HG03095 (cell line): ENCODE data around the gene PARD3.
"Not testable (repeated sequence)": the region's sequence is repeated elsewhere in the genome, so short reads cannot be mapped to it uniquely, and the experiment has no call there.

Experiments used
- ATAC-seq: cut with Tn5 transposase; IDR thresholded peaks from one replicate; pipeline ENCODE4 v1.9.1; 2021; ENCODE audit warnings: moderate library complexity; ENCODE audit not compliant: unreplicated experiment

PARD3 gene

DNA sequence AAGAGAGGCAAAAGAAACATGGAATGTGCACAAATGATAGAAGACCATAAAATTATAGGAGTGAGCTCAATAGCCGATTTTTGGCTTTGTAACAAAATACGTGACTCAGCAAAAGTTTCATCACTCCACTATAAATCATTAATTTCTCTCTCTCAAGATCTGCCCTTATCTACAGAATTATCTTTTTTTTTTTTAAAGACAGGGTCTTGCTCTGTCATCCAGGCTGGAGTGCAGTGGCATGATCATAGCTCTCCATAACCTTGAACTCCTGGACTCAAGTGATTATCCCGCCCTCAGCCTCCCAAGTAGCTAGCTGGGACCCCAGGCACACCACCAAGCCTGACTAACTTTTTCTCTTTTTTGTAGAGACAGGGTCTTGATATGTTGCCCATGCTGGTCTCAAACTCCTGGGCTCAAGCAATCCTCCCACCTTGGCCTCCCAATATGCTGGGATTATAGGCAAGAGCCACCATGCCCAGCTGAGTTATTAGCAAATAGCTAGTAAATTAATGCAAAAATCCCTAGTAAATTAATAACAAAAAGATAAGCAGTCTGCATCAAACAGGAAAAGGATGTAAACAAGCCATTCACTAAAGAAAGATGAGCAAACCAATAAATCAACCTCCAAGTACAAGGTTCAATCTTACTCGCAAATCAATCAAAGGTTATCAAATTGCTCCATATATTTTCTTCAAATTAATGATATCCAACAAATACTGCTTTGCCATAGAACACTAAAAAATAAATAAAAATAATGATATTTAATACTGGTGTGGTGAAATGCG, 450.7 kb downstream of the PARD3 start:
- no peak for ATAC-seq

DNA sequence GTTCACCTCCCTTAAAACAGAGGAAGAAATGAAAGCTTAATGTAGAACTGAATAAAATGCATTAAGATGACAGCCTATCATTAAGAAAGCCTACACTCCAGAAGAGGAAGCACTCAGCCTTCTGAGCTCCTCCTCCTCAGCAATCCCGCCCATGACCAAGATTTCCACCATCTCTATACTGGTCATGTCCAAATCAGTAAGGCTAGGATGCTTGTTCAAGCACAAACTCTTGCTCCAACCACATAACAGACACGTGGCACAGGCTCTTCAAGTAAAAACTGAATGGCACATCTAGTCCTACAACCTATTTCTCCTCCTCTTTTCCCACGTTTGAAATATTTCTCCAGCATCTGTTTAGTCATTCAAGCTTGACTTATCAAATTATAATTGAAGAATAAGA, 454.1 kb downstream of the PARD3 start:
- ATAC-seq, result no peak

DNA sequence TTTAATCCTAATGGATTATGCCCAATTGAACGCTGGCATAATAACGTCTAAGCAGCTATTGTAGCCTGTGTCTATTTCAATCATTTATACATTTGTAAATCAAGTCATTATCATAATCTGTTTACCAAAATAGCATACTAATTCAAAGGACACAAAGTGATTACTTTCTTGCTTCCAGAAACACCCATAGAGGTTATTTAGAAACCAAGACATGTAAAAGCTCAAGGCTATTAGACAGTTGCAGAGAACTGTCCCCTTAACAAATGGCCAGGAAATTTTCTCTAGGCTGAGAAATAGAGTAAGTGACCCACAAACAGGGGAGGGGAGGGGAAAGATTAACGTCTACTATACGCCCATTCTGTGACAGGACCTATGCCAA, 455.7 kb downstream of the PARD3 start:
- ATAC-seq, result no peak

DNA sequence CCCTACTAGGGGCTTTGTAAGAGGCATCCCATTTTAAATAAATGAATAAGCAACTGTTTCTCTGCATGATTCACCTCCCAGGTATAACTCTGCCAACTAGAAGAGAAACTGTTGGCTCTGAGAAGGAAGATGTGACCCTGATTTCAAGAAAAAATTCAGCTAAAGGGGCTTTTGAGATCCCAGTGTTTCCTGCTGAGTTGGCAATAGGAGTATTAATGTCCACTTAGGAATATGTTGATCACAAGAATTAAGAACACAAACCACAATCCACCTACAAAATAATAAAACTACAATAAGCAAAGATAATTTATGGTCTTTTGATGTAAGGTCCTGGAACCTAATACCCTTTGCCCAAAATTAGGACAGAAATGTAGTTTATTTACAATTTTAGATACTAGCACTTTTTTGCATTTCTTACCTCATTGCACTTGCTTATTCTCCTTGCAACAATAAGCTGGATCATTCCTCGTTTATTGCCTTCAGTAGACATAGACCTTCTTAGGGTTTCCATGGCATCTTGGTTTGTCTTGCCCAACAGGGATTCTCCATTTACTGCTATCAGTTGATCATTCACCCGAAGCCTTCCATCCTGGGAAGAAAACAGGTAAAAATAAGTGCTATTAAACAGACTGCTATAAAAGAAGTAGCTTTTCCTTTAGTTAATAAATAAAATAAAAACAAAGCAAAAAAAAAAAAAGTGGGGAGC, 456.2 kb downstream of the PARD3 start:
- ATAC-seq, result no peak

DNA sequence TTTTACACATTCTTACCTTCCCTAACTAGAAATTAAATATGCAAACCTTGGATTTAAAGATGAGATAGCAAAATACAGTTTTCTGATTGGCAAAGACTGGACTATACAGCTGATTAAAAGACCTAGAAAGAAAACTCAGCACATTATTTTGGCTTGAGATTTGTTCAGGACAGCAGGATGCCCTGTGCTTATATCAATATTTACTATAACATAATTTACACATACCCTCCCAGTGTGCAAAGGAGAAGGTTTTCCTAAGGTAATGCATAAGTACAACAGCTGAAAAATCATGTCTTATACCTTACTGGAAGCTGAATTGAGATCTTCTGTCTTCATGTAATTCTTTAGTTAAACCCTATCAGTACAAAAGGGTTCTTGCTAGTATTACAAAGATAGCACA, 458.6 kb downstream of the PARD3 start:
- no peak for ATAC-seq

DNA sequence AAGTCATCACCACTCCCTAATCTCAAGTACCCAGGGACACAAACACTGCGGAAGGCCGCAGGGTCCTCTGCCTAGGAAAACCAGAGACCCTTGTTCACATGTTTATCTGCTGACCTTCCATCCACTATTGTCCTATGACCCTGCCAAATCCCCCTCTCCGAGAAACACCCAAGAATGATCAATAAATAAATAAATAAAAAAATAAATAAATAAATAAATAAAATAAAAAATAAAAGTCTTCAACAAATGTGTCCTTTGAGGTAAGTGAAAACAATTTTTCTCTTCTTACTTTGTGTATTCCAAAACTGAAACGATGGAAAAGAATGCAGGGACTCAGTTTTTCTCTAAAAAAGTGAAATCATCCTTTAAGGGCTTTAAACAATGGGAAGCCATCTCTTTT, 461.6 kb downstream of the PARD3 start:
- ATAC-seq, result not testable (repeated sequence)

DNA sequence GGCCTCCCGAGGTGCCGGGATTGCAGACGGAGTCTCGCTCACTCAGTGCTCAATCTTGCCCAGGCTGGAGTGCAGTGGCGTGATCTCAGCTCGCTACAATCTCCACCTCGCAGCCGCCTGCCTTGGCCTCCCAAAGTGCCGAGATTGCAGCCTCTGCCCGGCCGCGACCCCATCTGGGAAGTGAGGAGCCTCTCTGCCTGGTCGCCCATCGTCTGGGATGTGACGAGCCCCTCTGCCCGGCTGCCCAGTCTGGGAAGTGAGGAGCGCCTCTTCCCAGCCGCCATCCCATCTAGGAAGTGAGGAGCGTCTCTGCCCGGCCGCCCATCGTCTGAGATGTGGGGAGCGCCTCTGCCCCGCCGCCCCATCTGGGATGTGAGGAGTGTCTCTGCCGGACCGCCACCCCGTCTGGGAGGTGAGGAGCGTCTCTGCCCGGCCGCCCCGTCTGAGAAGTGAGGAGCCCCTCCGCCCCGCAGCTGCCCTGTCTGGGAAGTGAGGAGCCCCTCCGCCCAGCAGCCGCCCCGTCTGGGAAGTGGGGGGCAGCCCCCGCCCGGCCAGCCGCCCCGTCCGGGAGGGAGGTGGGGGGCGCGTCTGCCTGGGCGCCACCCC, 462.4 kb downstream of the PARD3 start:
- ATAC-seq, result not testable (repeated sequence)

DNA sequence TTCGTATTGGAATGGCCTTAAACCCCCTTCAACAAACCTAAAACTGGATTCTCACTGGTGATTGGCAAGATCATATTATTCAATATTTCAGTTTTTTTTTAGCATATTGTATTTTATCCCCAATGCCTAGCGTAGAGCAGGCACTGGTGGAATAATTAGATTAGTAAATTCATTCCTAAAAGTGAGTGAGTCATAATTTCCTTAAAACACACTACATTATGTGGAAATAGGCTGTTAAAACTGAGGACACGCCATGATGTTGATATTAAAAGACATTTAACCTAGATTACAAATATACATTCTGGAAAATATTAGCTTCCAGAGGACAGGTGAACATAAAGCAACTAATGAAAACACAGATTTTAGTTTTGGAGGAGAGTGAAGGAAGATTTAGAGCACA, 463.9 kb downstream of the PARD3 start:
- ATAC-seq, result no peak

DNA sequence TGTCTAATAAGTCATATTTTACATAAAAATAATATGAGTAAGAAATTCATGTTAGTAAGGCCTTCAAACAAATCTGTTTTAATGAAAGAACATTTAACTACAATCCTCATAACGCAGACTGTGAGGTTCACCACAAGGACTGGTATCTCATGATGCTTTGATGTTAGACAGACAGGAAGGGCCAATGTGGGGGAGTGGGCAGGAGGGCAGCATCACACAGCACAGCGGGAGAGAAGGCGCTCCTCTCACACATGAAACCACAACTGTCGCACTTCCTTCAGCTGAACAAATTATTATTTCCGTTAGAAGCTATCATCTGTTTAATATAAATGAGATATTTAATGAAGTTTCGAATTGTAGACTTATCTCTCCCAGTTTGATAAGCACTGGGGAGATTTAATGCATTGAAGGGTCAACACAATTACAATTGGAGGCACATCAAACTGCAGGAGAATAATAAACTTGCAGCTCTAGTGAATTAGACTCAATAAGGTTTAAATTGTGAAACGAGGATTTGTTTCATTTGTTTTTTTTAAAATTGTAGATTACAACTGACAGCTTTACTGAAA, 466.1 kb downstream of the PARD3 start:
- ATAC-seq, result no peak

DNA sequence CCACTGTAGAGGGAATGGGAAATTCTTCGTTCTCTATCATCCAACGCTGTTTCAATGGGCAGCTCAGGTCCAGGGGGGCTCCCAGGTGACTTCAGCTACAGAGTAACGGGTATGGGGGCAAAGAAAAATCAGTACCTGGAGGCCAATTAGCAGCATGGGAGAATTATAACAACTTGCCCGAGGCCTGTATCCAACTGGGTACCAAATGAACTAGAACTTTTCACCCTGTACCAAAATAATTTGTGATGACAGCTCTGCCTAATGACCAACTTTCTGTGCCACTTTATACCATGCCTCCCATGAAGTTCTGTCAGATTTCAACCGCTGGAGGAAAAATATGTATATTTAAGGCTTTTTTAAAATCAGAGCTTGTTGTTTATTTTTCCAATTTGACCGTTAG, 467.1 kb downstream of the PARD3 start:
- no peak for ATAC-seq

DNA sequence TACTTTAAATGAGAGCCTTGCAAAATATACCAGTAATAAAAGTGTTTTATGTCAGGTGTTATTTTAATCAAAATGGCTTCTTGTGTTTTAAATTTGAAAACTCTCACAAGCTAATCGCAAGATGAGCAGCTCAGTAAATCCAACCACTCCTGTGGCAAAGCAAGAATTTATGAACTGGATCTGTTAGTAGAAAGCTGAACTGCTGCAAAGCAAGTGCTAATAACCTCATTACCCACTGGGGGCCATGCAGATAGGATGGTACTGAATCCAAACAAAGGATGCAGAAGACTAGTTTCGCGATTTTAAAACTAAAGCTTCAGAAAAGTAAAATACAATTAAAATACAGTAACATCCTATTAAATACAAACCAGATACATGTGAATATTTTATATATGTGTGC, 468.0 kb downstream of the PARD3 start:
- no peak for ATAC-seq

DNA sequence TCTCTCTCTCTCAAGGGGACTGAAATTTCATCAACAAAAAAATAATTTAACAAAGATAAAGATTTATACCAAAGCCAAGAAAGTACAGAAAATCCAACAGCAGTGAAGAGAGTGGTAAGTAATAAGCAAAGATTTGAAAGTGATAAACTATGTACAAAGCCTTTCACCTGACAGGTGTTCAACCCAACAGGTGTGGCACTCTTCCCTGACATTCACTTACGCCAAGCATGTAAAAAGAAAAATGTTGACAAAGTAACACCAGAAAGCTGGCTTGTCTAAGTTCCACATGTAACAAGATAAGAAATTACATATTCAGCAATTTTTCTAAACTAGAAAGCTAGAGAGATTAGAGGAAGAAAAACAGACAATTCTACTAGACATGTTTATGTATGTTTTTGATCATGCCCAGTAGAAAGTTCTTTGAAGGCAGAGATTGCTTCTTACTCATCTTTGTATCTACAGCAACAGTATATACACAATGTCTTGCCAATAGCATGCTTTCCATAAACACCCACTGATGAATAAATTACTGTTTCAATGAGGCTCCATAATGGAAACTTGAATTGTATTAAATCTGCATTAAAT, 468.5 kb downstream of the PARD3 start:
- ATAC-seq, result no peak

DNA sequence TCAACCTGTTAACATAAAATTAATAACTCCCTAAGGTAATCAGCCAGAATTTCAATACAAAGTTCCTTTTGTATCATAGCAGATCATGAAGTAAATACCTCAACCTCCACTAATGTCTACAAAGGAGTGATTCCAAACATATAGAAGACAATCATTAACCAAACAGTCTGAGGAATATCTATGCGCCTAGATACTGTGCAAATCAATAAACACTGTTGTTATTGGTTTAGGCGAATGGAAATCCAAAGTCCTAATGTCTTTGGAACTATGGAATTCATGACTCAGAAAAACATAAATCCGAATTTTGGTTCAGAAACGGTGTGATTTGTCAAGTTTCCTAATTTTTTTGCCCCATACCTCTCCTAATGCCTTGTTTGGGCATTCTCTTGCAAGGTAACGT, 469.7 kb downstream of the PARD3 start:
- ATAC-seq, result no peak

DNA sequence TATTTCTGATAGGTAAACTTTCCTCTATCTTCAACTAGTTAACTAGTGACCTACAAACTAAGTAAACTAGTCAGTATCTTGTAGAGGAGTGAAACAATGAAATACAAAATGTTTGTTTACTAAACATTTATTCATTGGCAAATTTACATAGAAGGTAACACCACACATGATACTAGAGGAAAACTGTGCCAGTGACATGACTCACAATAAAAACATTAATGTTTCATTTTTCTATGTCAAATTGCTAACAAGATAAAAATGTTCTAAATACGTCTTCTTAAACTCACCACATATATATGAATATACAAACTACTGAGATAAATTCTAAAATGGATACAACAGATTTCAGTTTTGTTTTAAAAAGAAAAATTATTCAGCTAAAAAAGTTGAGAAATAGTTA, 471.3 kb downstream of the PARD3 start:
- ATAC-seq, result no peak

DNA sequence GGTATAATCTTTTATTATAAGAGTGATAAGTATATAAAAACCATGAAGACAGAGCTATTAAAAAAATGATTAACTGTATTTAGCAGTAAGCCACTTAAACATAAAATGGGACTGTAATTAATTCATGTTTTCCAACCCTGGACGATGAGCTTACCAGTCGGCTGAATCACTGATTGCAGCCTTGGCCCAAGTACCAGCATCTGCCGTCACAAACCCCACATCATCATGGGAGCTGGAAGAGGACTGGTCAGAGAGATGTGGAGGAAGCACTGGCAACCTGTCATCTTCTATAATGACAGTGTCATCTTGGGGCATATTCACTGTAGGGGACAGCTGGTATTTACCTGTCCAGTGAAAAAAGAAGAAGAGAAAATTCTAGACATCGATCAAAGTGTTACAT, 473.6 kb downstream of the PARD3 start:
- no peak for ATAC-seq

DNA sequence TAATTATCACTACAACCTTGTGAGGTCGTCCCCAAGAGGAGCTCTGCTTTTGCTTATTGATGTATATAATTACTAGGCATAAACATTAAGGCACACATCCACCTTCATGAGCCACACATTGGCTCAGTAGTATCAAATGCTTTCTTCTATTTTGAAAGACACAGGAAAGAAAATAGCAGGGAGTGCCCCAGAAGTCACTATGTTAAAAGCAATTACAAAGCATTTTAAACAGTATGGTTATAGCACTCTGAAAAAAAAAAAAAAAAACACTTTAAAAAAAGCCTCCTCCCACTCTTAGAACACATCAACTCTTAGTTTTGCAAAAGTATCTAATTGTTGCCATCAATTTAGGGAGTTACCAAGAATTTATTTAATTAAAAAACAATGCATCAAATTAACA, 474.2 kb downstream of the PARD3 start:
- no peak for ATAC-seq

DNA sequence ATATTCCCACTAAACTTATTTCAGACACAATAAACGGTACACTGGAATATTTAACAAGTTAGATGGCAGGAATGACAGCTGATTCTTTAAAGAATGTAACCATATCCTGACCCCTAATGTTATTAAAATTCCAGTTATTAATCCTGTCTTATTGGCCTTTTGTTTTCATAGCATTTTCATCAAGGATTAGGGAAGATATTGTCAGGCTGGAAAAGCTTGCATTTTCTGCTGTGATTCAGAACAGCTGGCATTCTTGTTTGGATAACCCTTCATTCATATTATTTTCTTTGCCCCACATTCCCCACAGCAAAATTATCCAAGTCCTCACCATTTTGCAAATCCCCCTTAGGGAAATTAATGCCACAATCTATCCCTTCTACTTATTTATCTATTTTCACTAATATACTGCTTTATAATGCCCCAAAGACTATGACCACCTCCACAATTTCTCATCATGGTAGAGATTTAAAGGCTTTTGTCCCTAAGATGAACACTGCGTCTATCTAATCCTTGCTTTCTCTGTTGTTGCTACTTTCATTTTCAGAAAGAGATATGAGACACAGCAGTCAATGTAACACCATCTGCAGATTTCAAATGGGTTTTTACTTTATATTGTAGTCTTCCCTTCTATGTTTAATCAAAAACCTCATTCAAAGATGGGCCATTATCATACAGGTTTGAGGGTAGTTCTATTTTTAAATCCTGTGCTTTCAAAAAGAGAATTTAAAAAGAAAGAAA, 475.1 kb downstream of the PARD3 start:
- no peak for ATAC-seq

DNA sequence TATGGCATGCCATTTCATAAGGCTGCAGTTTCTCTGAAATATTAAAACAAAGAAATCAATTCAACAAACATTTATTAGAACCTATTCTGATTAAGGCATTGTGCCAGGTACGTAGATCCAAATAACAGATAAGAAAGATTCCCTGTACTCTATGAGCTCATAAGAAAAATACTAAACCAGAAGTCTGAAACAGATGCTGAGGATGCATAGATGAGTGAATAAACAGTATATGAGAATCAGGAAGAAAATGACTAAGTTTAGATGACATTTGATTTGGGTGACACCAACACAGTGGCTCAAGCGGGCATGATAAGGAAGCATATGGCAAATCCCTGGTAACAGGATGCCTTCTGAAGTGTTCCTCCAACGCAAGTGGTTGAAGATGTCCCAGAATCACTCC, 477.2 kb downstream of the PARD3 start:
- no peak for ATAC-seq

DNA sequence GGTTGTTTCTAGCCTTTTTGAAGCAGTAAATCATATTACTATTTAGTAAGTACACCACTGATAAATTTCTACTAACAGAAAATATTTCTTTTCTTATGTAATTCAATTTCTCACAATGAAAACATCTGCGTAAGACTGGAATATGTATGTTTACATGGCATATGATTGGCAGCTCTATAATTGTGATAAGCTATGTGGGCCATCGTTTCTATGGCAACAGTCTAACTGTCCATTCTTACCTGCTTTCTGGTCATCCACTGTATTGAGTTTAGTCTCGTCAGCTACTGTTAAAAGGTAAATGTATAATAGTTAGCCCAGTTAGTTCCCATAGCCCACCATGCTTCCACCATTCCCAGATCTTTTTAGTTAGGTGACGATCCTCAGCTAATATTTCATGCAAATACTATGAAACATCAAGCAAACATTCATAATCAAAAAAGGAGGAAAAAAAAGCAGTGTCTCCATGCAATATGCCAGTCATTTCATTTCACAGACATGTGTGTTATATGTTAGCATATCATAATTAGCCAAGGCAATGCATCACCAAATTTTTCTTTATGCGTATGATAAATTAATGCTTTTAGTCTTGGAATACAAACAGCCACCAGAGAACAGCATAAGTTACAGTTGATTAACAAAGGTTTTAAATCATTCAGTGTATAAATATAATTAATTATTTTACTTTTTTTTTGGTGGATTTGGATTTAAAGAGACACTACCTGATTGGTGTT, 479.0 kb downstream of the PARD3 start:
- ATAC-seq, result no peak

DNA sequence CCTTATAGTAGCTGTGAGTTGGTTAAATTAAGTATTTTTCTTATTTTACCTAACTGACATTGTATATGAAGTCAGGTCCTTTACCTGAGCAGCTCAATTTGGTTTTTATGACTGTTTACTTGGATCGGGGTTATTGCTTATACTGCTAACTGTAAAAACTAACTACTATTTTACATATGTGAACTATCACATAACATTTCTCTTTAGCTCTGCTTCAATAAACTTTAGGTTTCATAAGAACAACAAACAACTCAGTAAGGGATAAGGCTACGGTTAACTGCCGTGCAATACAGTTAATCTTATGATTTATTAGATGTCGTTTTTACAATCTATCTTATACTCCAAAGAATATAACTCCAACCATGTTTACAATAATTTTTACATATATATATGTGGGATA, 480.2 kb downstream of the PARD3 start:
- no peak for ATAC-seq
